Activated naive CD8-positive, alpha-beta T cell treated with anti-CD3 and anti-CD28 coated beads, Interleukin-2, amount 50 U/mL, for 24 hours (primary cell): ENCODE measurements around the gene NFATC2.
"Not testable (repeated sequence)": the region's sequence is repeated elsewhere in the genome, so short reads cannot be mapped to it uniquely, and the experiment has no call there.

Experiments
- ATAC-seq: fragments of 150-1000 bp; cut with Tn5 transposase; one replicate; pipeline ENCODE4 v1.10.0; 2021
- DNase-seq: peaks from one replicate; pipeline ENCODE4 v3.0.0; 2021
- H3K27ac Mint-ChIP-seq: one replicate; pipeline ENCODE4 v1.8.0; 2021; ENCODE audit warnings: mild to moderate bottlenecking, mixed read lengths
- H3K27me3 Mint-ChIP-seq: one replicate; pipeline ENCODE4 v1.8.0; 2021; ENCODE audit warnings: mixed read lengths
- H3K36me3 Mint-ChIP-seq: one replicate; pipeline ENCODE4 v1.8.0; 2021; ENCODE audit warnings: low read depth, mixed read lengths
- H3K4me1 Mint-ChIP-seq: one replicate; pipeline ENCODE4 v1.8.0; 2021; ENCODE audit warnings: mixed read lengths
- H3K4me3 Mint-ChIP-seq: one replicate; pipeline ENCODE4 v1.8.0; 2021; ENCODE audit warnings: mild to moderate bottlenecking, moderate library complexity, mixed read lengths
- H3K9me3 Mint-ChIP-seq: one replicate; pipeline ENCODE4 v1.8.0; 2021; ENCODE audit warnings: mixed read lengths

The NFATC2 gene

DNA sequence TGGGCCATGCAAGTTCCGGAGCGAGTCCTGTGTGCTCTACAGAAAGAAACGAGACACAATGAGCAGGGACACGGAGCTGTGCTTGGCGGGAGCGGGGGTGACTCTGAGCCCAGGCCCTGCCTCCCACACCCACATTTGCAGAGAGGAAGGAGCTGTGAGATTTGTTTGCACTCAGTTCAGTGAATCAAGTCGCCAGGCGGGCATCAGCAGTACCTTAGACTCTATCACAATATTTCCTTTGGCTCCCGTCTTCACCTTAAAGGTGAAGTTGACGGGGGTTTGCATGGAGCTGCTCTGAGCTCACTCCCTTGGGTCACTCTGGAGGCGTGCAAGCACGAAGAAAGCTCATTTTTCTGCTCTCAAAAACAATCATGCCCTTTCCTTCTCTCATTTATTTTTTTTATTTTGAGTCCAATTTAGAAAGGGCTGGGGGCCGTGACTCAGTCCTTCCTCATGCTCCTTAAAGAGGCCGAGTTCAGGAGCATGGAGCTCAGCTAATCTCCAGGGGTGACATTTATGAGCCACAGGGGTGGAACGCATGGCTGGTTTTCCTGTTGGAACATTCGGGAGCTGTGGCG is 188.2 kb downstream of the NFATC2 start:
- ATAC-seq, result no peak
- Mint-ChIP-seq H3K27me3 (peaks cover 5% of the 10 kb centered on the region), H3K27ac (no peak overlapping the region), H3K36me3 (no peaks in the 10 kb centered on the region), H3K4me1 (no peaks in the 10 kb centered on the region), H3K4me3 (no peak overlapping the region), H3K9me3 (peaks cover 4% of the 10 kb centered on the region)
- DNase-seq, result no peak

DNA sequence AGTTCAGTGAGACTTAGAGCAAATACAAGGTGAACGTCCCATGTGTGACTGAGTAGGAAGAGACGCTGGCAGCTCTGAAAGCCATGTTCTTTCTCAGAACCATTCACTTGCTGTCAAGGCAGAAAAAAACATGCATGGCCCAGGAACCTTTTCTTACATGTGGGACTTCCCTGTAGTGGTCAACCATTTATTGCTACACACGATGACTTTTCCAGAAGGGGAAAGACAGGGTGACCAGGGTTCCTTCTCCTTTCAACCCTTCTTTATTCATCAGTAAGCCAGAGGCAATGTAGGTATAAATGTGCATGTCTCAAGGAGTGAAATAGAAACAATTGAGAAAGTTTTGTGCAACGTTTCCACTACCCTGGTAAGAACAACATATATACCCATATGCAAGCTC is 189.0 kb downstream of the NFATC2 start:
- no peak for DNase-seq

DNA sequence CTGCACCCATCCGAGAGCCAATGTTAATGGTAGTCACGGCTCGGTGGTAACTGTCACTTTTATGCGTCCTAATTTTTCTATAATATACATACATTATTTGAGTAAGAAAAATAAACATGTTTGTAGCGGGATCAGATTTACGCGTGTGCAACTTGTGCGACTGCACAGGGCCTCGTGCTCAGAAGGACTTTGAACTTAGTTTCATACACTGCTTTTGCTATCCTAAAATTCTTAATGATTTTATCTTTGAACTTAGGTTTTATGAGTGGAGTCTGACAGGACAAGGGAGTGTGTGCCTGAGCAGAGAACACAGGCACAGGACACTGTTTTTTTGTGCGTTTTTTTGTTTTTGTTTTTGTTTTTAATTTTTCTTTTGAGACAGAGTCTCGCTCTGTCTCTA is 189.7 kb downstream of the NFATC2 start:
- Mint-ChIP-seq H3K27ac (no peak overlapping the region), H3K27me3 (peaks cover 4% of the 10 kb centered on the region), H3K9me3 (peaks cover 4% of the 10 kb centered on the region), H3K4me1 (no peaks in the 10 kb centered on the region), H3K4me3 (no peak overlapping the region), H3K36me3 (no peaks in the 10 kb centered on the region)
- ATAC-seq (no peak), DNase-seq (no peak)

More for the DNA sequence above, 189.0 kb downstream of the NFATC2 start:
- H3K4me3 Mint-ChIP-seq, result no peak overlapping the region
- peaks cover 4% of the 10 kb centered on the region for H3K9me3 Mint-ChIP-seq
- H3K27me3 Mint-ChIP-seq, result peaks cover 4% of the 10 kb centered on the region
- no peak for ATAC-seq
- no peaks in the 10 kb centered on the region for H3K36me3 Mint-ChIP-seq
- no peak overlapping the region for H3K27ac Mint-ChIP-seq
- no peaks in the 10 kb centered on the region for H3K4me1 Mint-ChIP-seq

DNA sequence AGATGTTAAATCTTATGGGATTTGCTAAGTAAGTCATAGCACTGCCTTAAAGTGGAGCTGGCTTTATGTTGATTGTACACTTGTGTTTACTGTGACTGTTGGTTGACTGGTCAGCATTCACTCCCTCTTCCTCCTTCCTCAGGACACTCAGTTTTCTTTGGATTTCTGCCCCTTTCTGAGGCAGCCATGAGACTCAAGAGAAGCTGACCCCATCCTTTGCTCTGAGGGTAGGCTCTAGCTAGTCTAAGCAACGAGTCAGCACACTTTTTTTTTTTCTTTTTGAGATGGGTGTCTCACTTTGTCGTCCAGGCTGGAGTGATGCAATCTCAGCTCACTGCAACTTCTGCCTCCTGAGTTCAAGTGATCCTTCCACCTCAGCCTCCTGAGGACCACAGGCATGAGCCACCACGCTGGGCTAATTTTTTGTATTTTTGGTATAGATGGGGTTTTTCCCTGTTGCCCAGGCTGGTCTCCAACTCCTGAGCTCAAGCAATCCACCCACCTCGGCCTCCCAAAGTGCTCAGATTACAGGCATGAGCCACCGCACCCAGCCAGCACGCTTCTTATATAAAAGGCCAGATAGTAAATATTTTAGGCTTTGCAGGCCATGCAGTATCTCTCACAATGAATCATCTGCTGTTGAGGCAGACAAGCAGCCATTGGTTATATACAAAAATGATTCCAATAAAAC is 191.4 kb downstream of the NFATC2 start:
- no peaks in the 10 kb centered on the region for H3K27me3 Mint-ChIP-seq
- no peak for DNase-seq
- ATAC-seq, result no peak
- no peaks in the 10 kb centered on the region for H3K36me3 Mint-ChIP-seq
- H3K4me3 Mint-ChIP-seq, result no peak overlapping the region
- H3K4me1 Mint-ChIP-seq, result no peaks in the 10 kb centered on the region
- no peaks in the 10 kb centered on the region for H3K9me3 Mint-ChIP-seq
- no peak overlapping the region for H3K27ac Mint-ChIP-seq

DNA sequence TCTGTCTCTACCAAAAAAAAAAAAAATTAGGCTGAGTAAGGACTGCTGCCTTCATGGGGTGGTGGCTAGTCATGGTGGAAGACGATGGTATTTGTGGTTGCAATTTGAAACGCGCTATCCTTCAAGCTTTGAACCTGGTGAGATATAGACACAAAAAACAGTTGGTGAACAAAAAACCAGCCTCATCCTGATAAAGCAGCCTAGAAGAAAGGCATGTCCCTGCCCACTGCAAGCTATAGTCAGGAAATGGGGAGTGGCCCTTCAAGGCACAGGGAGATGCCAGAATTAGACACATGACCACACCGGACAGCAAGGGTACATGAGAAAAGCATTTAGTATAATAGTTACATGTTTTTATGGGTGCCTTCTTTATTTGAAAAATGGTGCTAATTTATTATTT is 193.6 kb downstream of the NFATC2 start:
- H3K4me3 Mint-ChIP-seq, result no peak overlapping the region

DNA sequence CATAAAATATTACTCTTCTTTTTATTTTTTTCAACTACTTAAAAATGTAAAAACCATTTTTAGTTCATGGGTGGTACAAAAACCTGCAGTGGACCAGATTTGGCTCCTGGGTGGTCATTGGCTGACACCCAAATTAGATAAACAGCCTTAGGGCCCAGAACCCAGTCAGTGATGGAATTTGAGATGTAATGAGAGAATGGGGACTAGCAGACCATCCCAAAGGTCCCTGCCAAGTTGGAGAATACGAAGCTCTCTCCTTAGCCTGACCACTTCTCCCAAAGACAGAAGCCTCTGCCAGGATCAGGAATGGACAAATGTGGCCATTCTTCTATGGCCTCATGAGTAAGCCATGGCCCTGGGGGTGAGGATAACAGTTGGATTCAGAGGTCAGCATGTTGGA is 194.7 kb downstream of the NFATC2 start:
- Mint-ChIP-seq H3K4me1 (no peaks in the 10 kb centered on the region), H3K36me3 (no peaks in the 10 kb centered on the region), H3K9me3 (peaks cover 12% of the 10 kb centered on the region), H3K27me3 (peaks cover 5% of the 10 kb centered on the region), H3K4me3 (no peak overlapping the region), H3K27ac (no peak overlapping the region)
- DNase-seq, result no peak
- ATAC-seq, result no peak

More for the DNA sequence above, 193.6 kb downstream of the NFATC2 start:
- Mint-ChIP-seq H3K9me3 (peaks cover 2% of the 10 kb centered on the region), H3K4me1 (no peaks in the 10 kb centered on the region), H3K27me3 (no peaks in the 10 kb centered on the region), H3K36me3 (no peaks in the 10 kb centered on the region), H3K27ac (no peak overlapping the region)
- ATAC-seq, result no peak
- DNase-seq, result no peak

DNA sequence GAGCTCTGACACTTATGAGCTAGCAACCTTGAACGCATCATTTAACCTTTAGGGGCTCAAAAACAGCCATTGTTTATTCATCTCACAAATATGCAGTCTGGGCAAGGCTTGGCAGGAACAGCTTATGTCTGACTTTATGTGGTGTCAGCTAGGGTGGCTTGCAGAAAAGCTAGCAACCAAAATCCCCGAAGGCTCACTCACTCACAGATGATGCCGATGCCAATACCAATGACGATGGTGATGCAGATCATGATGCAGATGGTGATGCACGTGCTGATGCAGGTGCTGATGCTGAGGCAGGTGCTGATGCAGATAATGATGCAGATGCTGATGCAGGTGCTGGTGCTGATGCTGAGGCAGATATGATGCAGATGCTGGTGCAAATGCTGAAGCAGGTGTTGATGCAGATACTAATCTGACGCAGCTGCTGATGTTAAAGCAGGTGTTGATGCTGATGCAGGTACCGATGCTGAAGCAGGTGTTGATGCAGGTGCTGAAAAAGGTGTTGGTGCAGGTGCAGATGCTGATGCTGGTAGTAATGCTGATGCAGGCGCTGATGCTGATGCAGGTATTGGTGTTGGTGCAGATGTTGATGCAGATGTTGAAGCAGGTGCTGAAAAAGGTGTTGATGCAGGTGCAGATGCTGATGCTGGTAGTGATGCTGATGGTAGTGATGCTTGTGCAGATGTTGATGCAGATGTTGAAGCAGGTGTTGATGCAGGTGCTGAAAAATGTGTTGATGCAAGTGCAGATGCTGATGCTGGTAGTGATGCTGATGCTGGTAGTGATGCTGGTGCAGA is 195.6 kb downstream of the NFATC2 start:
- peaks cover 5% of the 10 kb centered on the region for H3K27me3 Mint-ChIP-seq
- H3K36me3 Mint-ChIP-seq, result no peaks in the 10 kb centered on the region
- no peak overlapping the region for H3K27ac Mint-ChIP-seq
- DNase-seq (no peak), ATAC-seq (no peak)
- H3K4me3 Mint-ChIP-seq, result no peak overlapping the region
- no peaks in the 10 kb centered on the region for H3K4me1 Mint-ChIP-seq
- peaks cover 13% of the 10 kb centered on the region for H3K9me3 Mint-ChIP-seq

DNA sequence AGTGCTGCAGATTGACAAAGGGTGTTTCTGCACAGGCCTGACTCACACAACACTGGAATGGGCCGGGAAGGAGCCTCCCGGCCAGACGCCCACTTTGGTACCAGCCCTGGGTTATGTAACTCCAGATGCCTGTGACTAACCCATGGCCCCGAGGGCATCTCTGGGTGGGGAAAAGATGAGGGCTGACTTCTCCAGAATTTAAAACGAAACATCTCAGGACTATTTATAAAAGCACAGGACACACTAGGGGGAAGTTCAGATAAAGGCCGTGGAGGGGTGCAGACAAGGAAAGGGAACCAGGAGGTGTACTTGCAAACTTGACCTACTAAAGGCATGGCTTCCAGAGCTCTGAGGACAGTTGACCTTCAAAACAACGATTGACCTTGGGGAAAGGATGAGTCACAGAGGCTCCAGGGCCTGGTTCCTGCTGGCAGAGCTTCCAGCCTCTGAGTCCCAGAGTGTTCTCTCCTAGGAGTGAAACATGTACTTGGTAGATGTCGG is 196.9 kb downstream of the NFATC2 start:
- peaks cover 13% of the 10 kb centered on the region for H3K9me3 Mint-ChIP-seq
- H3K36me3 Mint-ChIP-seq, result no peaks in the 10 kb centered on the region
- ATAC-seq (no peak), DNase-seq (no peak)
- H3K27me3 Mint-ChIP-seq, result peaks cover 8% of the 10 kb centered on the region
- H3K4me3 Mint-ChIP-seq, result no peak overlapping the region
- no peaks in the 10 kb centered on the region for H3K4me1 Mint-ChIP-seq
- no peak overlapping the region for H3K27ac Mint-ChIP-seq

DNA sequence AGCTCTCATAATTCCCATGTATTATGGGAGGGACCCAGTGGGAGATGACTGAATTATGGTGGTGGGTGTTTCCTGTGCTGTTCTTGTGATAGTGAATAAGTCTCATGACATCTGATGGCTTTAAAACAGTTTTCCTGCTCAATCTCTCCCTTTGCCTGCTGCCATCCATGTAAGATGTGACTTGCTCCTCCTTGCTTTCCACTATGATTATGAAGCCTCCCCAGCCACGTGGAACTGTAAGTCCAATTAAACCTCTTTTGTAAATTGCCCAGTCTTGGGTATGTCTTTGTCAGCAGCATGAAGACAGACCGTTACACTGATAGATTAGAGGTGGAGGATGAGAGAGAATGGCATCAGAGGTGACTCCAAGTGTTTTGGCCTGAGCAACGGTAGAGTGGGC is 198.7 kb downstream of the NFATC2 start:
- H3K4me1 Mint-ChIP-seq, H3K27me3 Mint-ChIP-seq: not testable (repeated sequence)
- H3K9me3 Mint-ChIP-seq, result peaks cover 13% of the 10 kb centered on the region

DNA sequence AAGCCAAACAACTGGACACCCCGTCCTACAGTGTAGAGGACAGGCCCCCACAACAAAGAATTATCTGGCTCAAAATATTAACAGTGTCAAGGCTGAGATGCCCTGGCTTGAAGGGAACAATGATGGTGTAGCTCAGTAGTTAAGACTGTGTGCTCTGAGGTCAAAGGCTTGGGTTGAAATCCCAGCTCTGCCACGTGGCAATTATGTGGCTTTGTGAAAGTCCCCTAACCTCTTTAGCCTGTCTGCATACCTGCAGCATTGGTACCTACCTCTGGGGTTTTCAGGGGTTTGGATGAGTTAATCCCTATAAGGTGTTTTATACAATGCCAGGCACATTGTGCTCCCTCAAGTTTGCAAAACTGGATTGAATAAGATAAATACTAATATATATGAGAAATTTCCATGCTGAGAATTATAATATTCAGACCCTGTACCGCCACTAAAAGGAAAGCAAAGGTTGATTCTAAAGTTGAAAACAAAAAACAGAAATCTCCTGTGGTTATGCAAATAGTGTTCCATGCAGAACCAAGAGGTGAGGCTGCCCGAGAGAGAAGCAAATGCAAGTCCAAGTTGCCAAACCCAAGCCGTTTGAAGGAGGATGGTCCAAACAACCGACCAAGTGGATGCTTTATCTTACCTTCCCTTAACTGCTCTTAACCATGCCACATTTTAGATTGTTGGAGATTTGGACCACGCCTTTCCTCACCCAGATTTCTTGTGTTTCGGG is 199.8 kb downstream of the NFATC2 start:
- ATAC-seq, result no peak
- Mint-ChIP-seq H3K36me3 (no peaks in the 10 kb centered on the region), H3K9me3 (peaks cover 13% of the 10 kb centered on the region), H3K27me3 (peaks cover 8% of the 10 kb centered on the region), H3K27ac (no peak overlapping the region), H3K4me3 (no peak overlapping the region), H3K4me1 (no peaks in the 10 kb centered on the region)
- DNase-seq, result no peak

More for the DNA sequence above, 198.7 kb downstream of the NFATC2 start:
- H3K36me3 Mint-ChIP-seq, ATAC-seq, H3K4me3 Mint-ChIP-seq, H3K27ac Mint-ChIP-seq, DNase-seq: not testable (repeated sequence)

DNA sequence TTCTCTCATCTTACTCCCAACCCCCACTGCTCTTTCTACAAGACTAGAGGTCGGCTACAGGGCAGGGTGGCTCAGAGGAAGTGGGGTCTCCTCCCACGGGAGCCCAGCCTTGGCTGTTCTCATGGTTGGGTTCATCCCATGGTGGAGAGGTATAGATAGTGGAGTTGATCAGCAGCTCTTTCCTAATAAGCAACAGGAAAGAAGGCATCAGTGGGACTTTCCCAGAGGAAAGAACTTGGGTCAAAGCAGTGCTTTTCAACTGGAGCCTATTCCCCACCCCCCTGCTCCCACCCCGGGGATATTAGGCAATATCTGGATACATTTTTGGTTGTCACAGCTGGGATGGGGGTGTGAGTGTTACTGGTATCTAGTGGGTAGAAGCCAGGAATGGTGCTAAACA is 200.9 kb downstream of the NFATC2 start:
- Mint-ChIP-seq H3K4me3 (no peak overlapping the region), H3K9me3 (peaks cover 13% of the 10 kb centered on the region), H3K36me3 (no peaks in the 10 kb centered on the region), H3K27me3 (peaks cover 8% of the 10 kb centered on the region), H3K27ac (no peak overlapping the region), H3K4me1 (no peaks in the 10 kb centered on the region)
- no peak for ATAC-seq
- DNase-seq, result no peak

DNA sequence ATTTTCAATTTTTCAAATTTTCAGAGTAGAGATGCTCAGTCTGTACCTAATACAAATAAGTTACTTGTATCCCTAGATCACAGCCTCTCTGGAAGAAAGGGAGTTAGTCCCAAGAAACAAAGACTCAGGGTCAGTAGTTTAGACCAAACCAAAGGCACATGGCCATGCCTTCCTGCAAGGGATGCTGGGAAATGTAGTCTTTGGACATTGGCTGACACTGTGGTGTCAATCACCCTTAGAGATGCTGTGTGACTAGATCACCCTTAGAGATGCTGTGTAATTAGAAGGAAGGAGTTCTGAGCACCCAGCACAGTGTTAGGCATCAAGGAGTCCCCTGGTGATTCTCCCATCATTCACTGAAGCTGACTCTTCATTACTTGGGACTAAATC is 202.1 kb downstream of the NFATC2 start:
- Mint-ChIP-seq H3K9me3 (peaks cover 13% of the 10 kb centered on the region), H3K4me1 (peaks cover 3% of the 10 kb centered on the region)

DNA sequence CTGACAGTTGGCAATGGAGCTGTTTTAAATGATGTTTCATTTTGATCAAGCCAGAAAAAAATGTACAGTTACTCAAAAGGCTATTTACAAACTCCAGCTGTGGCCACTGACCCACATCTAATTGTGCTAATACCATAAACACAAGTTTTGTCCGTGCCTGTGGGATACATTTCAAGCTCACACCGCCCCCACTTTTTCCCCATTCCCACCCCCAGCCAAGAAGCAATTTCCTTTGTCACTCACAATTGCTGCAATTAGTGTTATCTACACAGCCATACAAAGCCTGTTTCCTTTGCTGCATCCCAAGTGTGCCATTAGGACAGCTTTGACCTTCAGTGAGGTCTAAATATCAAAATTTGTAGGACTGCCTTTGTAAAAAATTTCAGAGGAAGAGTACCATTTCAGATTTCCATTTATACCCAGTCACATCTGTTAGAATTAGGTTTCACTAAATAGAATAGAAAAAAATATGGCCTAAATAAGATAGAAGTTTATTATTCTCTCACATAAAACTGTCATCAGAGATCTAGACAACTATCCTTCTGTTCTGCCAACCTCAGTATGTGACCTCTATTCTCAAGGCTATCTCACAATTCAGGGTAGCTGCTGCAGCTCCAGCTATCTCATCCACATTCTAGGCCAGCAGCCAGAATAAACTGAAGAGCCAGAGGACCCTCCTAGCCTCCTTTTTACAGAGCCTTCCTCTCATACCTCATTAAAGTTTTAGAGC is 202.6 kb downstream of the NFATC2 start:
- H3K27ac Mint-ChIP-seq, result no peak overlapping the region
- DNase-seq (no peak), ATAC-seq (no peak)
- peaks cover 13% of the 10 kb centered on the region for H3K9me3 Mint-ChIP-seq
- H3K4me3 Mint-ChIP-seq, result no peak overlapping the region
- no peaks in the 10 kb centered on the region for H3K36me3 Mint-ChIP-seq
- H3K27me3 Mint-ChIP-seq, result peaks cover 8% of the 10 kb centered on the region
- peaks cover 3% of the 10 kb centered on the region for H3K4me1 Mint-ChIP-seq

More for the DNA sequence above, 202.1 kb downstream of the NFATC2 start:
- DNase-seq (no peak), ATAC-seq (no peak)
- Mint-ChIP-seq H3K4me3 (no peak overlapping the region), H3K27ac (no peak overlapping the region), H3K27me3 (peaks cover 8% of the 10 kb centered on the region), H3K36me3 (no peaks in the 10 kb centered on the region)
